GM11168 (cell line): ENCODE results near the gene DTX1.
"Not testable (repeated sequence)": the region's sequence is repeated elsewhere in the genome, so short reads cannot be mapped to it uniquely, and the experiment has no call there.

Experiments used
- in situ Hi-C: fragments of 300-500 bp; cut with MboI; formaldehyde crosslinking; loops from one replicate; pipeline ENCODE4 v1.12.0; 2022; ENCODE audit warnings: low sequenced_read_pairs; ENCODE audit not compliant: unreplicated experiment

The DTX1 gene

GRCh38 chr12:113133666-113134065 is 77.1 kb downstream of the DTX1 start:
- in situ Hi-C loops: no loop called here

- in situ Hi-C loops: no loop called here
These were observed 77.5 kb downstream of the DTX1 start for GRCh38 chr12:113134071-113134470.

GRCh38 chr12:113134521-113134951 is 78.0 kb downstream of the DTX1 start:
- in situ Hi-C loops: no loop called here

GRCh38 chr12:113135178-113136127 is 78.9 kb downstream of the DTX1 start, which contains the start of gene RASAL1:
TSS of gene RASAL1 (minus strand) at chr12:113135761. CDS start at chr12:113135462, 299 bp downstream.
- in situ Hi-C loops: no loop called here

- in situ Hi-C loops: no loop called here
These were observed 79.8 kb downstream of the DTX1 start for GRCh38 chr12:113136128-113136989.

GRCh38 chr12:113136990-113137511 is 80.5 kb downstream of the DTX1 start:
- in situ Hi-C loops: no loop called here

- in situ Hi-C loops: no loop called here
These were observed 81.6 kb downstream of the DTX1 start for GRCh38 chr12:113137861-113138783.

- in situ Hi-C loops: no loop called here
These were observed 82.3 kb downstream of the DTX1 start for GRCh38 chr12:113138826-113139225.

- in situ Hi-C loops: no loop called here
These were observed 84.2 kb downstream of the DTX1 start for GRCh38 chr12:113140706-113141105.

- in situ Hi-C loops: not testable (repeated sequence)
These were observed 85.2 kb downstream of the DTX1 start for GRCh38 chr12:113141716-113142115.

- in situ Hi-C loops: no loop called here
These were observed 85.8 kb downstream of the DTX1 start for GRCh38 chr12:113142173-113142885.

GRCh38 chr12:113142886-113143332 is 86.4 kb downstream of the DTX1 start:
- in situ Hi-C loops: no loop called here

GRCh38 chr12:113143959-113144358 is 87.4 kb downstream of the DTX1 start:
- in situ Hi-C loops: no loop called here

- in situ Hi-C loops: no loop called here
These were observed 88.3 kb downstream of the DTX1 start for GRCh38 chr12:113144806-113145205.

GRCh38 chr12:113145720-113146551 is 89.4 kb downstream of the DTX1 start:
- in situ Hi-C loops: no loop called here

- in situ Hi-C loops: no loop called here
These were observed 90.5 kb downstream of the DTX1 start for GRCh38 chr12:113146999-113147398.
